ENCODE data around the gene JAM2.

Gene JAM2

GRCh38 chr21:25717491-25718147, 78.6 kb downstream of the JAM2 start:
- DNase-seq (ENCODE audit: low read depth, low spot score) = no peak

- DNase-seq (ENCODE audit: low read depth, low spot score) = no peak
Observed at GRCh38 chr21:25721987-25722386, 82.9 kb downstream of the JAM2 start.

GRCh38 chr21:25722631-25723030, 83.6 kb downstream of the JAM2 start:
- DNase-seq (ENCODE audit: low read depth, low spot score) = no peak

- no peak for DNase-seq (ENCODE audit: low read depth, low spot score)
Observed at GRCh38 chr21:25732091-25732760, 93.2 kb downstream of the JAM2 start.

- DNase-seq (ENCODE audit: low read depth, low spot score) = peak; percentile 3
Observed at GRCh38 chr21:25733859-25734653, 95.0 kb downstream of the JAM2 start.

- DNase-seq (ENCODE audit: low read depth, low spot score) = no peak
Observed at GRCh38 chr21:25734654-25734903, 95.5 kb downstream of the JAM2 start.

- peak; percentile 94 for DNase-seq (ENCODE audit: low read depth, low spot score)
Observed at GRCh38 chr21:25734904-25735645, 96.0 kb downstream of the JAM2 start, which contains the start of the genes ATP5PF and GABPA. Gene ATP5PF (minus strand): TSS chr21:25734904. CDS start chr21:25729794, 5,110 bp downstream. Gene GABPA (plus strand): TSS chr21:25734972. CDS start chr21:25741599, 6,627 bp downstream.

- DNase-seq (ENCODE audit: low read depth, low spot score) = peak; percentile 60
Observed at GRCh38 chr21:25735646-25736597, 96.9 kb downstream of the JAM2 start.

- no peak for DNase-seq (ENCODE audit: low read depth, low spot score)
Observed at GRCh38 chr21:25737421-25737820, 98.4 kb downstream of the JAM2 start.

- no peak for DNase-seq (ENCODE audit: low read depth, low spot score)
Observed at GRCh38 chr21:25742900-25743299, 103.8 kb downstream of the JAM2 start.

- DNase-seq (ENCODE audit: low read depth, low spot score) = no peak
Observed at GRCh38 chr21:25744854-25745253, 105.8 kb downstream of the JAM2 start.

GRCh38 chr21:25750085-25750484, 111.0 kb downstream of the JAM2 start:
- no peak for DNase-seq (ENCODE audit: low read depth, low spot score)

- DNase-seq (ENCODE audit: low read depth, low spot score) = no peak
Observed at GRCh38 chr21:25752416-25752815, 113.4 kb downstream of the JAM2 start.

- DNase-seq (ENCODE audit: low read depth, low spot score) = no peak
Observed at GRCh38 chr21:25756190-25756932, 117.3 kb downstream of the JAM2 start.

- DNase-seq (ENCODE audit: low read depth, low spot score) = no peak
Observed at GRCh38 chr21:25757531-25757930, 118.5 kb downstream of the JAM2 start.

- no peak for DNase-seq (ENCODE audit: low read depth, low spot score)
Observed at GRCh38 chr21:25759573-25759972, 120.5 kb downstream of the JAM2 start.

- no peak for DNase-seq (ENCODE audit: low read depth, low spot score)
Observed at GRCh38 chr21:25760061-25760460, 121.0 kb downstream of the JAM2 start.

GRCh38 chr21:25760677-25761076, 121.6 kb downstream of the JAM2 start:
- DNase-seq (ENCODE audit: low read depth, low spot score) = no peak

GRCh38 chr21:25764065-25764464, 125.0 kb downstream of the JAM2 start:
- no peak for DNase-seq (ENCODE audit: low read depth, low spot score)

All from activated naive CD8-positive, alpha-beta T cell treated with anti-CD3 and anti-CD28 coated beads, Interleukin-2, amount 50 U/mL, for 16 hours (primary cell).